Upper lobe of left lung (tissue), 6 donors: ENCODE measurements around the gene ZNF280C. TPM values are rescaled to one million over a fixed set of nuclear protein-coding genes. Genes with fewer than 3 reads are reported as not detected.
A peak's percentile ranks its signal among the peaks of the same experiment; 100 is the strongest.
"Not testable (repeated sequence)": the region's sequence is repeated elsewhere in the genome, so short reads cannot be mapped to it uniquely, and the experiment has no call there.

ENCODE experiments used
- ATAC-seq, 2 donors: fragments of 200-7000 bp; cut with Tn5 transposase; one replicate each; pipeline ENCODE4 v1.9.1; 2022; ENCODE audit warnings: mild to moderate bottlenecking in 2 of 2, moderate library complexity in 2 of 2; ENCODE audit not compliant: low FRiP score in 2 of 2
- DNase-seq, 2 donors: peaks; one replicate each; pipeline ENCODE4 v3.0.0-alpha.2; 2019 to 2020
- H3K27ac ChIP-seq, 4 donors: fragments of 200-600 bp; sonication (generic); one replicate each; pipeline ENCODE4 v1.5.1; 2016 to 2019
- H3K27me3 ChIP-seq, 4 donors: fragments of 200-600 bp; sonication (generic); one replicate each; pipeline ENCODE4 v1.5.1; 2017 to 2019
- H3K36me3 ChIP-seq, 4 donors: fragments of 200-600 bp; sonication (generic); one replicate each; pipeline ENCODE4 v1.5.1; 2016 to 2019
- H3K4me1 ChIP-seq, 4 donors: fragments of 200-600 bp; sonication (generic); one replicate each; pipeline ENCODE4 v1.5.1; 2018 to 2019
- H3K4me3 ChIP-seq, 4 donors: fragments of 200-600 bp; sonication (generic); one replicate each; pipeline ENCODE4 v1.5.1; 2017 to 2019; ENCODE audit warnings: mild to moderate bottlenecking in 2 of 4, moderate library complexity in 1 of 4
- H3K9me3 ChIP-seq, 4 donors: fragments of 200-600 bp; sonication (generic); one replicate each; pipeline ENCODE4 v1.5.1; 2018 to 2019
- CTCF ChIP-seq, 6 experiments: fragments of 450-650 bp in 4 of 6; fragments of 200-600 bp in 2 of 6; sonication (generic) in 2 of 6; IDR thresholded peaks; one replicate each; pipeline ENCODE4 v1.5.1; 2016 to 2019; ENCODE audit warnings: antibody characterized with exemption in 6 of 6
- EP300 ChIP-seq, 4 donors: sonication (generic); formaldehyde crosslinking; IDR thresholded peaks; one replicate each; pipeline ENCODE4 v1.5.1; 2017; ENCODE audit warnings: antibody characterized with exemption in 4 of 4, control low read depth in 2 of 4
- POLR2A ChIP-seq, 4 donors: fragments of 450-650 bp; IDR thresholded peaks; one replicate each; pipeline ENCODE4 v1.5.1; 2016 to 2017; ENCODE audit warnings: antibody characterized with exemption in 4 of 4, mild to moderate bottlenecking in 2 of 4
- POLR2AphosphoS5 ChIP-seq, 2 donors: sonication (generic); formaldehyde crosslinking; IDR thresholded peaks; one replicate each; pipeline ENCODE4 v1.5.1; 2017; ENCODE audit warnings: antibody characterized with exemption in 2 of 2
- WGBS, 2 donors: methylation state at CpG; one replicate each; pipeline ENCODE4 v1.1.5; 2017 to 2018; 5-methylcytosine and 5-hydroxymethylcytosine counted together
- total RNA-seq, 6 donors: library from RNA; depleted of rRNA in 4 of 6; stranded (reverse); fragments of >200 nt in 4 of 6; gene quantifications; one replicate each; pipeline versions ENCODE4 v1.1.0 to v1.2.1, GENCODE V29; 2016 to 2021
- donor health status: DM: no; HTN: no; CAD: no; lungs with moderate emphysema.
- donor health status: DM: no; HTN: yes; CAD: no; lungs with severe emphysema.

The ZNF280C gene
- total RNA-seq, 6 donors from 2014 or later: 2.8 to 3.8 (median 3.4) TPM

DNA sequence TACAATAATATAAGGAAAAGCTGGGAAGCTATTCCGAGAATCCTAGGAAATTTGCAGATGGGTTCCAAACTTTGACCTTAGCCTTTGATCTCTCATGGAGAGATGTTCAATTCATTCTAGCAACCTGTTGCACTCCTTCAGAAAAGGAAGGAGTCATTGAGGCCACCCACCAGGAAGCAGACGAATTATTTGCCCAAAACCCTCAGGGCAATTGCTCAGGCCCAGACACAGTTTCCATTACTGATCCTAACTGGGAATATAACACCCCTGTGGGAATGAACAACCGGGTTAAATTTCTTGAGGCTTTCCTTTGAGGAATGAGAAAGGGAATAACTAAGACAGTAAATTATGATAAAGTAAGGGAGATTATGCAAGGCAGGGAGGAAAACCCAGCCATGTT lies 13.5 kb upstream of the ZNF280C start:
- DNase-seq (no peak), ATAC-seq (no peak)
- Histone ChIP-seq H3K36me3 (no peaks in the 10 kb centered on the region), H3K9me3 (no peaks in the 10 kb centered on the region), H3K27me3 (no peaks in the 10 kb centered on the region), H3K4me3 (no peak overlapping the region), H3K27ac (no peak overlapping the region), H3K4me1 (no peaks in the 10 kb centered on the region)
- 76 to 84% methylated on average over 3 of the region's 3 CpGs for WGBS, 2 donors
- no peak for TF ChIP-seq EP300 (IDR thresholded peaks at IDR 0.05)
- no peak for TF ChIP-seq POLR2AphosphoS5 (IDR thresholded peaks at IDR 0.05)
- no peak for TF ChIP-seq CTCF (IDR thresholded peaks at IDR 0.05)
- no peak for TF ChIP-seq POLR2A (IDR thresholded peaks at IDR 0.05)

GRCh38 chrX:130280901-130281300 lies 12.2 kb upstream of the ZNF280C start:
- no peaks in the 10 kb centered on the region for H3K27me3 ChIP-seq
- no peak overlapping the region for H3K27ac ChIP-seq
- H3K4me1 ChIP-seq: no peaks in the 10 kb centered on the region
- H3K36me3 ChIP-seq: no peaks in the 10 kb centered on the region
- no peak overlapping the region for H3K4me3 ChIP-seq
- TF ChIP-seq CTCF (IDR thresholded peaks at IDR 0.05): no peak
- no peak for TF ChIP-seq POLR2AphosphoS5 (IDR thresholded peaks at IDR 0.05)
- no peak for TF ChIP-seq POLR2A (IDR thresholded peaks at IDR 0.05)
- no peak for TF ChIP-seq EP300 (IDR thresholded peaks at IDR 0.05)
- ATAC-seq (no peak), DNase-seq (no peak)
- 53 to 66% methylated on average over 3 of the region's 3 CpGs for WGBS, 2 donors
- no peaks in the 10 kb centered on the region for H3K9me3 ChIP-seq

DNA sequence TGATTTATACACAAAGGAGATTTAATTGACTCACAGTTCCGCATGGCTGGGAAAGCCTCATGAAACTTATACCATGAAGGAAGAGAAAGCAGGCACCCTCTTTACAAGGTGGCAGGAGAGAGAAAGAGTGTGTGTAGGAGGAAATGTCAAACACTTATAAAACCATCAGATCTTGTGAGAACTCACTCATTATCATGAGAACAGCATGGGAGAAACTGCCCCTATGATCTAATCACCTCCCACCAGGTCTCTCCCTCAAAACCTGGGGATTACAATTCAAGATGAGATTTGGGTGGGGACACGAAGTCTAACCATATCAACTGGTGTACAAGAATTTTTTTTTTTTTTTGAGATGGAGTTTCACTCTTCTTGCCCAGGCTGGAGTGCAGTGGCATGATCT lies 3.6 kb upstream of the ZNF280C start:
- DNase-seq, ATAC-seq, H3K4me3 ChIP-seq, H3K27me3 ChIP-seq, H3K27ac ChIP-seq, H3K4me1 ChIP-seq, H3K36me3 ChIP-seq, H3K9me3 ChIP-seq: not testable (repeated sequence)
- WGBS, 2 donors: 83 to 88% methylated on average over 2 of the region's 2 CpGs

GRCh38 chrX:130269391-130269790 lies 692 bp upstream of the ZNF280C start:
- H3K4me1 ChIP-seq, H3K36me3 ChIP-seq, H3K4me3 ChIP-seq, H3K9me3 ChIP-seq, H3K27ac ChIP-seq, ATAC-seq, H3K27me3 ChIP-seq: not testable (repeated sequence)
- 90 to 100% methylated on average over 12 of the region's 12 CpGs for WGBS, 2 donors
- DNase-seq: peak in 1 of 2 donors; percentile 64

GRCh38 chrX:130267956-130268448 lies 697 bp downstream of the ZNF280C start:
- H3K9me3 ChIP-seq: no peaks in the 10 kb centered on the region
- no peaks in the 10 kb centered on the region for H3K36me3 ChIP-seq
- TF ChIP-seq CTCF (IDR thresholded peaks at IDR 0.05) (no peak), POLR2AphosphoS5 (IDR thresholded peaks at IDR 0.05) (no peak), POLR2A (IDR thresholded peaks at IDR 0.05) (no peak), EP300 (IDR thresholded peaks at IDR 0.05) (no peak)
- peak overlapping the region; percentile 65 to 87 (median 80) for H3K27ac ChIP-seq
- peak overlapping the region; percentile 44 to 80 (median 64) for H3K4me3 ChIP-seq
- ATAC-seq (peak in 1 of 2 donors; percentile 21), DNase-seq (no peak)
- no peaks in the 10 kb centered on the region for H3K27me3 ChIP-seq
- H3K4me1 ChIP-seq: peaks cover 0 to 6% (median 2%) of the 10 kb centered on the region in 4 donors
- WGBS, 2 donors: 0 to 26% methylated on average over 2 to 13 of the region's 13 CpGs

GRCh38 chrX:130264573-130264972 lies 4.1 kb downstream of the ZNF280C start:
- Histone ChIP-seq H3K4me3 (no peak overlapping the region), H3K27me3 (no peaks in the 10 kb centered on the region), H3K36me3 (no peaks in the 10 kb centered on the region), H3K4me1 (peaks cover 0 to 6% (median 2%) of the 10 kb centered on the region in 4 donors), H3K9me3 (no peaks in the 10 kb centered on the region), H3K27ac (no peak overlapping the region)
- TF ChIP-seq POLR2A (IDR thresholded peaks at IDR 0.05) (no peak), CTCF (IDR thresholded peaks at IDR 0.05) (no peak), EP300 (IDR thresholded peaks at IDR 0.05) (no peak), POLR2AphosphoS5 (IDR thresholded peaks at IDR 0.05) (no peak)
- DNase-seq (no peak), ATAC-seq (no peak)
- WGBS, 2 donors: 74 to 93% methylated on average over 2 of the region's 2 CpGs
